ENCODE measurements around the gene OTUD7B. TPM values are rescaled to one million over a fixed set of nuclear protein-coding genes. Genes with fewer than 3 reads are reported as not detected.

OTUD7B gene
- total and polyA plus RNA-seq, 4 donors, result 4.0 to 28.3 (median 17.1) TPM

DNA sequence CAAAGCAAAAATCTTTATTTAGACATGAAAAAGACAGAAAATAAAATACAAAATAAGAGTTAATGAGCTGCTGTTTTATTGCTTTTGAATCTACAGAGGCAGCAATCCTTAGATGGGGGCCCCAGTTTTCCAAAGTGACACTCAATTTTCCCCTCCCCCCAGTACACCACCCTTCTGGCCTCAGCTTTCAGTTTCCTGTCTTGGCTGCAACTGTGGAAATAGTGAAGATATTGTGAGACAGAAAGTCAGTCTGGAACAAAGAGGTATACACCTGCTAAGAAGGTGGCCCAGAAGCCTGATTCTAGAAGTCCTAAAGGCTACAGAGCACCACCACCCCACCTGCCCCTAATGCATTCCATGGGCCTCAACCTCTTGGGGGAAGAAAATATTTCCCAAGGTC, 72.8 kb downstream of the OTUD7B start:
- H3K36me3 ChIP-seq (ENCODE audit: control insufficient read depth in 4 of 4, insufficient read depth in 4 of 4, low read length in 4 of 4), result peaks cover 0 to 5% (median 2%) of the 10 kb centered on the region in 4 donors
- H3K9ac ChIP-seq (ENCODE audit: insufficient read depth in 1 of 2, low read length in 2 of 2), result no peak overlapping the region
- no peaks in the 10 kb centered on the region for H3K27me3 ChIP-seq (ENCODE audit: control insufficient read depth in 3 of 3, insufficient read depth in 3 of 3, low read length in 2 of 3)
- peaks cover 5 to 27% (median 13%) of the 10 kb centered on the region in 5 donors for H3K4me1 ChIP-seq (ENCODE audit: control insufficient read depth in 5 of 5, insufficient read depth in 5 of 5, low read length in 5 of 5)
- no peak overlapping the region for H3K4me3 ChIP-seq
- peak overlapping the region in 1 of 2 donors; percentile 49 for H3K27ac ChIP-seq (ENCODE audit: low read depth in 1 of 2, low read length in 1 of 2)
- ATAC-seq (ENCODE audit: insufficient read depth, low FRiP score) (no peak), DNase-seq (peak in 1 of 3 donors; percentile 29)
- no peaks in the 10 kb centered on the region for H3K9me3 ChIP-seq (ENCODE audit: control insufficient read depth in 4 of 4, insufficient read depth in 3 of 4, low read length in 3 of 4)
- TF ChIP-seq, protein P1, sequence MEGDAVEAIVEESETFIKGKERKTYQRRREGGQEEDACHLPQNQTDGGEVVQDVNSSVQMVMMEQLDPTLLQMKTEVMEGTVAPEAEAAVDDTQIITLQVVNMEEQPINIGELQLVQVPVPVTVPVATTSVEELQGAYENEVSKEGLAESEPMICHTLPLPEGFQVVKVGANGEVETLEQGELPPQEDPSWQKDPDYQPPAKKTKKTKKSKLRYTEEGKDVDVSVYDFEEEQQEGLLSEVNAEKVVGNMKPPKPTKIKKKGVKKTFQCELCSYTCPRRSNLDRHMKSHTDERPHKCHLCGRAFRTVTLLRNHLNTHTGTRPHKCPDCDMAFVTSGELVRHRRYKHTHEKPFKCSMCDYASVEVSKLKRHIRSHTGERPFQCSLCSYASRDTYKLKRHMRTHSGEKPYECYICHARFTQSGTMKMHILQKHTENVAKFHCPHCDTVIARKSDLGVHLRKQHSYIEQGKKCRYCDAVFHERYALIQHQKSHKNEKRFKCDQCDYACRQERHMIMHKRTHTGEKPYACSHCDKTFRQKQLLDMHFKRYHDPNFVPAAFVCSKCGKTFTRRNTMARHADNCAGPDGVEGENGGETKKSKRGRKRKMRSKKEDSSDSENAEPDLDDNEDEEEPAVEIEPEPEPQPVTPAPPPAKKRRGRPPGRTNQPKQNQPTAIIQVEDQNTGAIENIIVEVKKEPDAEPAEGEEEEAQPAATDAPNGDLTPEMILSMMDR (IDR thresholded peaks at IDR 0.05; ENCODE audit: control extremely low read depth, extremely low read depth), result no peak

DNA sequence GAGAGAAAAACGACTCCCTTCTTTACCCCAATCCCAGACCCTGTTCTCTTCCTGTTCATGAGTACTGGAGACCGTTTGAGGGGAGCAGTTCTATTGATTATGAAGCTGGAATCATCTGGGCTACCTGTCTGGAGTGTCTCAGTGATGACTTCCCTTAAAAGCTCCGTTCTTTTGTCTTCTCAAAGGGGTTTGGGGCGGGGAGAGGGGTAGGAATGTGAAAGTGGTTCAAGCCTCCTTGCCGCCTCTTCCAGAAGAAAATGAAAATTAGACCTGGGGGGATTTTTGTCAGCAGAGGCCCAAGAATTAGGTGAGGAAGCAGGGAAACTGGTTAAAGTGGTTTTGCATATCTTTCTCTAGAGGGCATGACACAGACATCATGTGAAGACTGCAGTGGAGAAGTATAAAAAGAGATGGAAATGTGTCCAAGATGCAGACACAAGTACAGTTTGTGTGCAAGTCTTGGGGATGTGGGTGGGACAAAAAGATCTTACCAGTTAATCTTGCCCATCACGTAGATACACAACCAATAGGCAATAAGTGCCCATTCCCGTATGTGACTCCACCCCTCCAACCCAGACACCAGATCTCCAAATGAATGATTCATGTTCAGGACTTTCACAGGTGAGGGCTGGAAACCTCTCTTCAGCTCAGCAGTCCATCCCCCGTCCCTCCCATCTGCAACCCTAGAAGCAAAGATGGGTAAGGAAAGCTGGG, 73.4 kb downstream of the OTUD7B start:
- TF ChIP-seq, protein P1 (IDR thresholded peaks at IDR 0.05; ENCODE audit: control extremely low read depth, extremely low read depth), result no peak
- DNase-seq, result peak; percentile 19 to 57 (median 55)
- Histone ChIP-seq H3K27ac (ENCODE audit: low read depth in 1 of 2, low read length in 1 of 2) (no peak overlapping the region), H3K36me3 (ENCODE audit: control insufficient read depth in 4 of 4, insufficient read depth in 4 of 4, low read length in 4 of 4) (peaks cover 0 to 5% (median 2%) of the 10 kb centered on the region in 4 donors), H3K4me3 (peak overlapping the region; percentile 55), H3K27me3 (ENCODE audit: control insufficient read depth in 3 of 3, insufficient read depth in 3 of 3, low read length in 2 of 3) (no peaks in the 10 kb centered on the region), H3K9me3 (ENCODE audit: control insufficient read depth in 4 of 4, insufficient read depth in 3 of 4, low read length in 3 of 4) (no peaks in the 10 kb centered on the region), H3K4me1 (ENCODE audit: control insufficient read depth in 5 of 5, insufficient read depth in 5 of 5, low read length in 5 of 5) (peaks cover 5 to 27% (median 13%) of the 10 kb centered on the region in 5 donors), H3K9ac (ENCODE audit: insufficient read depth in 1 of 2, low read length in 2 of 2) (peak overlapping the region in 1 of 2 donors; percentile 75)
- ATAC-seq (ENCODE audit: insufficient read depth, low FRiP score), result peak; percentile 37
- WGBS, 2 donors, result 30 to 57% methylated on average over 8 of the region's 8 CpGs

DNA sequence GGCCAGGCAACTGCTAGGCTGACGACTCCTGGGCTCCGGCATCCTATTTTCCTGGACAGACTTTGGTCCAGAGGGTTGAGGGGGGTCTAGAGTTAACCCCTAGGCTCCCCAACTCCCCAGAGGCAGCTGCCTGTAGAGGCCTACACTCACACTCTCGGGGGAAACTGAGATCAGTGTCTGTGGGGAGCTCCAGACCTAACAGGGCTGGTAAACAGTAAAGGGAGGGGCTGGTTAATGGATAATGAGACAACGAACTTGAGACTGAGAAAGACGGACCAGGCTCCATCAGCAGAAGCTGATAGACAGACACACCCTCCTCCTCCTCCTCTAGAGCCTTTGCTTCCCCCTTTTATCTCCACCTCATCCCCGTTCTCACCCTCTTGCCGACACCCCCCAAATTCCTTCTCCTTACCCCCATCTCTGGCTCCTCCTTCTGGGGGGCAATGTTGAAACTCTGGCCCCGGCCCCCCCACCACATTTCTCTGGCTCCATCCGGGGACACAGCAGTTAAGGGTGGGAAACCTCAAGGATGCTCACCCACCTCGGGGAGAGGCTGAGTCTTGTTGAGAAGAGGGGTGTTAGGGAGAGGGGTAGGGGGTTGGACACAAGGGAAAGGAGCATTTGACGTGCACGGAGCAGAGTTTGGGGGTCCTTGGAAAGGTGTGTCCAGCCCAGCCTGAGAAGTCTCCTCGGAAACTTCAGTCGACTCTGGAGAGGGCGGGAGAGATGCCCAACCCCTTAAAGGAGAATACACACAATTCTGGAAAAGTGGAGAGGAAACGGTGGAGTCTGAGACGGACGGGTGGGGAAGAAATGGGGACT, 74.1 kb downstream of the OTUD7B start, which contains the start of gene MTMR11:
TSS of gene MTMR11 (minus strand) at position 710 of the 822 bp plus-strand sequence. CDS start at position 478, 232 bp downstream.
- 38 to 59% methylated on average over 18 of the region's 18 CpGs for WGBS, 2 donors
- Histone ChIP-seq H3K36me3 (ENCODE audit: control insufficient read depth in 4 of 4, insufficient read depth in 4 of 4, low read length in 4 of 4) (peaks cover 0 to 9% (median 3%) of the 10 kb centered on the region in 4 donors), H3K27me3 (ENCODE audit: control insufficient read depth in 3 of 3, insufficient read depth in 3 of 3, low read length in 2 of 3) (no peaks in the 10 kb centered on the region), H3K27ac (ENCODE audit: low read depth in 1 of 2, low read length in 1 of 2) (no peak within 1 kb of the TSS), H3K9me3 (ENCODE audit: control insufficient read depth in 4 of 4, insufficient read depth in 3 of 4, low read length in 3 of 4) (no peaks in the 10 kb centered on the region), H3K4me3 (peak within 1 kb of the TSS; percentile 55), H3K4me1 (ENCODE audit: control insufficient read depth in 5 of 5, insufficient read depth in 5 of 5, low read length in 5 of 5) (peaks cover 5 to 22% (median 13%) of the 10 kb centered on the region in 5 donors), H3K9ac (ENCODE audit: insufficient read depth in 1 of 2, low read length in 2 of 2) (peak within 1 kb of the TSS; percentile 51 to 75)
- ATAC-seq (ENCODE audit: insufficient read depth, low FRiP score) (no peak), DNase-seq (peak; percentile 53 to 79 (median 77))
- TF ChIP-seq, protein P1 (IDR thresholded peaks at IDR 0.05; ENCODE audit: control extremely low read depth, extremely low read depth), result no peak
